Hepatocyte (in vitro differentiated cells): ENCODE results near the gene SLC27A3.

Experiments
- EZH2 ChIP-seq: fragments of 200-600 bp; sonication (generic); IDR thresholded peaks from 2 replicates; pipeline ENCODE4 v1.6.1; 2016; ENCODE audit warnings: antibody characterized with exemption, mild to moderate bottlenecking, borderline replicate concordance
- TF ChIP-seq, protein P1 (sequence below): fragments of 200-600 bp; sonication (generic); IDR thresholded peaks from 2 replicates; pipeline ENCODE4 v1.5.1; 2016; ENCODE audit warnings: antibody characterized with exemption, mild to moderate bottlenecking; ENCODE audit not compliant: poor library complexity

DNA sequence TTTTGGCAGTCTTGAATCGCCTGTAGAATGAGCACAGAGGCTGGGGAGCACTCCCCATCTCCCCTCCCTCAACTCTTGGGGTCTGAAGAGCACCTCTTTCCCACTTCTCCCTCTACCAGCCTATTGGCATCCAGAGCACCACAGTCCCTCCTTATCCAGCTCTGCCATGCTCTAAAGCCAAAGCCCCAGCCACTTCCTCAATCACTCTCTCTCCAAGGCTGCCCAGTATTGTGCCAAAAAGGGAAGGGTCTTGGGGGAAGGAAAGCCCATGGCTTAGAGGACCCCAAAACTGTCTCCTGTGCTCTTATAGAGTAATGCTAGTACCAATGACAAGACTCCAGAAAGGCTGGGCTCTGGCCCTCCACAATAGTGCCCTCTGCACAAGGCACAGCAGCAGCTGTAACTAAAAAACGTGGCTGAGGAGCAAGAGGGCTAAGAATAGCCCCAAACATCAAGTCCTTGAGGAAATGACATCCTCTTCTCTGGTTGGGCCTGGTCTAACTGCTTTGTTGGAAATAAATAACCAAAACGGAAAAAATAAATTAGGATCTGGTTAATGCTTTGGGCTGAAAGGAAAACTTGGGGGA is 28.4 kb downstream of the SLC27A3 start:
- TF ChIP-seq, protein P1, sequence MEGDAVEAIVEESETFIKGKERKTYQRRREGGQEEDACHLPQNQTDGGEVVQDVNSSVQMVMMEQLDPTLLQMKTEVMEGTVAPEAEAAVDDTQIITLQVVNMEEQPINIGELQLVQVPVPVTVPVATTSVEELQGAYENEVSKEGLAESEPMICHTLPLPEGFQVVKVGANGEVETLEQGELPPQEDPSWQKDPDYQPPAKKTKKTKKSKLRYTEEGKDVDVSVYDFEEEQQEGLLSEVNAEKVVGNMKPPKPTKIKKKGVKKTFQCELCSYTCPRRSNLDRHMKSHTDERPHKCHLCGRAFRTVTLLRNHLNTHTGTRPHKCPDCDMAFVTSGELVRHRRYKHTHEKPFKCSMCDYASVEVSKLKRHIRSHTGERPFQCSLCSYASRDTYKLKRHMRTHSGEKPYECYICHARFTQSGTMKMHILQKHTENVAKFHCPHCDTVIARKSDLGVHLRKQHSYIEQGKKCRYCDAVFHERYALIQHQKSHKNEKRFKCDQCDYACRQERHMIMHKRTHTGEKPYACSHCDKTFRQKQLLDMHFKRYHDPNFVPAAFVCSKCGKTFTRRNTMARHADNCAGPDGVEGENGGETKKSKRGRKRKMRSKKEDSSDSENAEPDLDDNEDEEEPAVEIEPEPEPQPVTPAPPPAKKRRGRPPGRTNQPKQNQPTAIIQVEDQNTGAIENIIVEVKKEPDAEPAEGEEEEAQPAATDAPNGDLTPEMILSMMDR = no peak
- no peak for TF ChIP-seq EZH2
